OCI-LY7 (cell line): Measurements from ENCODE around the gene ATAD1. TPM values are rescaled to one million over a fixed set of nuclear protein-coding genes. Genes with fewer than 3 reads are reported as not detected.

ENCODE experiments used
- BruUV-seq: library from RNA; stranded (reverse); fragments of 400-500 nt; replicated peaks from 2 replicates; lab custom pipeline; 2021; lab: Mats Ljungman, UMichigan
- CTCF ChIA-PET: fragments of 300-600 bp; sonication (Branson Sonifier 250); formaldehyde crosslinking; loops from one replicate; lab custom pipeline; 2022; ENCODE audit warnings: antibody characterized with exemption; ENCODE audit not compliant: unreplicated experiment; lab: Charles Lee
- POLR2A ChIA-PET: fragments of 300-600 bp; sonication (Branson Sonifier 250); formaldehyde crosslinking; loops from one replicate; lab custom pipeline; 2022; ENCODE audit warnings: antibody characterized with exemption; lab: Charles Lee
- DNase-seq: peaks from one replicate; pipeline ENCODE4 v3.0.0-alpha.2; 2015; ENCODE audit warnings: low spot score
- H2AFZ ChIP-seq: fragments of 200-600 bp; sonication (generic), shearing (Covaris generic); 2 replicates; pipeline ENCODE4 v1.6.1; 2014; ENCODE audit warnings: mild to moderate bottlenecking, antibody characterized with exemption, low read length, moderate library complexity
- H3K27ac ChIP-seq: fragments of 200-600 bp; sonication (generic); 2 replicates; pipeline ENCODE4 v1.5.1; 2014; ENCODE audit warnings: mixed run types, low read depth, mild to moderate bottlenecking, moderate library complexity, low read length, inconsistent platforms; ENCODE audit not compliant: poor library complexity, severe bottlenecking
- H3K36me3 ChIP-seq: fragments of 200-600 bp; sonication (generic); 2 replicates; pipeline ENCODE4 v1.6.1; 2014; ENCODE audit warnings: mild to moderate bottlenecking, antibody characterized with exemption, low read length, moderate library complexity, mixed read lengths; ENCODE audit not compliant: insufficient read depth
- H3K4me1 ChIP-seq: fragments of 200-600 bp; sonication (generic); 2 replicates; pipeline ENCODE4 v1.5.1; 2014; ENCODE audit warnings: mild to moderate bottlenecking, low read length; ENCODE audit not compliant: insufficient read depth, poor library complexity, severe bottlenecking
- H3K4me2 ChIP-seq: fragments of 200-600 bp; sonication (generic); 2 replicates; pipeline ENCODE4 v1.6.1; 2014; ENCODE audit warnings: mild to moderate bottlenecking, low read length
- H3K4me3 ChIP-seq: fragments of 200-600 bp; sonication (generic); 2 replicates; pipeline ENCODE4 v1.5.1; 2014; ENCODE audit warnings: mild to moderate bottlenecking, low read depth, low read length; ENCODE audit not compliant: poor library complexity, severe bottlenecking
- H3K79me2 ChIP-seq: fragments of 200-600 bp; sonication (generic); 2 replicates; pipeline ENCODE4 v1.6.1; 2016; ENCODE audit warnings: low read depth, mild to moderate bottlenecking, low read length, moderate library complexity, mixed read lengths; ENCODE audit not compliant: insufficient read depth
- H3K9me2 ChIP-seq: fragments of 200-600 bp; sonication (generic); 2 replicates; pipeline ENCODE4 v1.6.1; 2016; ENCODE audit warnings: mild to moderate bottlenecking, low read length, mixed read lengths; ENCODE audit not compliant: insufficient read depth
- H3K9me3 ChIP-seq: fragments of 200-600 bp; sonication (generic); 2 replicates; pipeline ENCODE4 v1.6.1; 2014; ENCODE audit warnings: mild to moderate bottlenecking, mixed run types, low read length, mixed read lengths
- H4K20me1 ChIP-seq: fragments of 200-600 bp; sonication (generic); 2 replicates; pipeline ENCODE4 v1.6.1; 2014; ENCODE audit warnings: mild to moderate bottlenecking, antibody characterized with exemption, low read length, moderate library complexity, mixed read lengths; ENCODE audit not compliant: insufficient read depth
- EZH2phosphoT487 ChIP-seq: fragments of 200-600 bp; sonication (generic); IDR thresholded peaks from 2 replicates; pipeline ENCODE4 v1.6.1; 2018; ENCODE audit warnings: low read depth, borderline replicate concordance, mild to moderate bottlenecking, mixed run types, antibody characterized with exemption, low read length, moderate library complexity, mixed read lengths
- intact Hi-C: fragments of 100-400 bp; cut with micrococcal nuclease; formaldehyde crosslinking; loops from one replicate; pipeline ENCODE4 v1.10.0; 2022; ENCODE audit not compliant: unreplicated experiment
- total RNA-seq, 2 experiments: library from RNA; depleted of rRNA in 1 of 2; stranded (reverse); fragments of >200 nt in 1 of 2; shearing (Covaris generic) in 1 of 2; gene quantifications; 2 replicates each; pipeline ENCODE4 v1.2.3, GENCODE V29; 2014 to 2022
- TF ChIP-seq, protein P1 (sequence below): fragments of 200-600 bp; sonication (generic); conservative IDR thresholded peaks from 2 replicates; pipeline ENCODE4 v1.5.1; 2014; ENCODE audit warnings: mild to moderate bottlenecking, antibody characterized with exemption, low read length, moderate library complexity, mixed read lengths

Gene ATAD1
- total RNA-seq, 2 experiments from 2014 or later = 19.6 to 47.7 TPM

DNA sequence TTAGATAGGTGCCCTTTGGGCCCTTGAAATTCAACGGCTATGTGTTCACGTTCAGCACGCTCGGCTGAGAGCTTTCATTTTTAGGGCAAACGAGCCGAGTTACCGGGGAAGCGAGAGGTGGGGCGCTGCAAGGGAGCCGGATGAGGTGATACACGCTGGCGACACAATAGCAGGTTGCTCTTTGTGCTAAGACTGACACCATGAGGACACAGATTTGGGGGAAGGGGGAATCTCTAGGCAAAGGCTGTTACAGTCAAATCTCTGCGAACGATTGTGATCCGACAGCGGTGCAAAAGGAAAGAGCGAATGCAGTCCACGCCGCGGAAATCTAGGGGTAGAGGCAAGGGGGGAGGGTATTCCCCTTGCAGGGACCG is 44.6 kb upstream of the ATAD1 start:
- TF ChIP-seq, protein P1, sequence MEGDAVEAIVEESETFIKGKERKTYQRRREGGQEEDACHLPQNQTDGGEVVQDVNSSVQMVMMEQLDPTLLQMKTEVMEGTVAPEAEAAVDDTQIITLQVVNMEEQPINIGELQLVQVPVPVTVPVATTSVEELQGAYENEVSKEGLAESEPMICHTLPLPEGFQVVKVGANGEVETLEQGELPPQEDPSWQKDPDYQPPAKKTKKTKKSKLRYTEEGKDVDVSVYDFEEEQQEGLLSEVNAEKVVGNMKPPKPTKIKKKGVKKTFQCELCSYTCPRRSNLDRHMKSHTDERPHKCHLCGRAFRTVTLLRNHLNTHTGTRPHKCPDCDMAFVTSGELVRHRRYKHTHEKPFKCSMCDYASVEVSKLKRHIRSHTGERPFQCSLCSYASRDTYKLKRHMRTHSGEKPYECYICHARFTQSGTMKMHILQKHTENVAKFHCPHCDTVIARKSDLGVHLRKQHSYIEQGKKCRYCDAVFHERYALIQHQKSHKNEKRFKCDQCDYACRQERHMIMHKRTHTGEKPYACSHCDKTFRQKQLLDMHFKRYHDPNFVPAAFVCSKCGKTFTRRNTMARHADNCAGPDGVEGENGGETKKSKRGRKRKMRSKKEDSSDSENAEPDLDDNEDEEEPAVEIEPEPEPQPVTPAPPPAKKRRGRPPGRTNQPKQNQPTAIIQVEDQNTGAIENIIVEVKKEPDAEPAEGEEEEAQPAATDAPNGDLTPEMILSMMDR = peak; percentile 30
- TF ChIP-seq EZH2phosphoT487 = no peak
- Histone ChIP-seq H3K36me3 (peaks cover 35% of the 10 kb centered on the region), H3K79me2 (peaks cover 62% of the 10 kb centered on the region), H3K9me3 (no peaks in the 10 kb centered on the region), H3K4me3 (peak overlapping the region; percentile 96), H3K9me2 (no peaks in the 10 kb centered on the region), H3K4me1 (peaks cover 19% of the 10 kb centered on the region), H3K4me2 (peak overlapping the region; percentile 89), H3K27ac (peak overlapping the region; percentile 94), H4K20me1 (peaks cover 33% of the 10 kb centered on the region), H2AFZ (peak overlapping the region; percentile 18; the same call in 1 of the 2 replicates)
- ChIA-PET CTCF (interaction anchor here (1.0 to 3.2 kb wide), 4 partner anchors 217 to 525 kb away, joined by 3 to 36 read pairs (median 10); no protein-coding TSS in a partner anchor), POLR2A (interaction anchor here (0.8 to 6.9 kb wide), 31 partner anchors 9 to 530 kb away, joined by 3 to 134 read pairs (median 4); partner anchors contain the start of gene ATAD1)
- no peak for DNase-seq
- intact Hi-C loops = loop anchor here (1.0 to 5.0 kb wide), 11 partner anchors 44 to 1136 kb away; partner anchors contain the start of genes ATAD1 and STAMBPL1
- BruUV-seq = no TSS peak

DNA sequence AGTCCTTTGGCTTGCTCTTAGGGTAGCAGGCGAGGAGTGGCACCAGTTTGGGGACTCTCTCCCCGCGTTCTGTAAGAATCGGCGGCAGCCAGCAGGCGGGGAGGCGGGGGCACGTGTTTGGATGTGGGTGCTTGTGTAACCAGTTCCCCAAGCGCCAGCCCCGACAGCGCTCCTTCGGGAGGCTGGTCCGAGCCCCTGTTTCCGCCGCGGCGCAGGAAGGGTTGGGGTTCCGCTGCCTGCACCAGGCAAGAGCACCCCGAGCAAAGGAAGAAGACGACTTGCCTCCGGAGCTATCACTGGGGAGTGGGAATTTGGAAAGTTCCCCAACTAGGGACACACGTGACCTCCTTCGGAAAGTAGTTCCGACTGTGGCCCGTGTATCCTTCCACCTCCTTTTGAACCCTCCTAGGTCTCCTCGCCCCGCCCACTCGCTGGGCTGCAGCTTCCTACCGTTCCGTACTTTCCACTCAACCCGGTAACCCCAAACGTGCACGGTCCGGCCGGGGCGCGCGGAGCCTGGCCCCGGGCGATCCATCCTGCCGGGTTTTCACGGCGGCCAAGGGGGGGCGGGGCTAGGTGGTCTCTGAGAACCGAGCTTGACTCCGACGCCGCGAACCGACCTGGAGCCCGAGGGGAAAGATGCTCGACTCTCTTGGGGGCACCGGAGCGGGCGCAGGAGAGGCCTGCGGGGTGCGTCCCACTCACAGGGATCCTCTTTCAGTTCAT is 44.1 kb upstream of the ATAD1 start:
- peaks cover 19% of the 10 kb centered on the region for H3K4me1 ChIP-seq
- peak; percentile 99 for DNase-seq
- peaks cover 29% of the 10 kb centered on the region for H3K36me3 ChIP-seq
- peak overlapping the region; percentile 96 for H3K4me3 ChIP-seq
- BruUV-seq = no TSS peak
- TF ChIP-seq, protein P1 = no peak; the same call in 1 of the 2 replicates
- ChIA-PET POLR2A (interaction anchor here (0.8 to 6.9 kb wide), 33 partner anchors 10 to 1027 kb away, joined by 3 to 134 read pairs (median 4); partner anchors contain the start of gene ATAD1), CTCF (interaction anchor here (0.5 to 3.2 kb wide), 6 partner anchors 217 to 691 kb away, joined by 3 to 36 read pairs (median 6); no protein-coding TSS in a partner anchor)
- no peaks in the 10 kb centered on the region for H3K9me3 ChIP-seq
- no peaks in the 10 kb centered on the region for H3K9me2 ChIP-seq
- H3K79me2 ChIP-seq = peaks cover 56% of the 10 kb centered on the region
- peak overlapping the region; percentile 89 for H3K4me2 ChIP-seq
- H2AFZ ChIP-seq = peak overlapping the region; percentile 64; the same call in 1 of the 2 replicates
- intact Hi-C loops = loop anchor here (1.0 to 5.0 kb wide), 11 partner anchors 44 to 1137 kb away; partner anchors contain the start of genes ATAD1 and STAMBPL1
- peak overlapping the region; percentile 94 for H3K27ac ChIP-seq
- peaks cover 28% of the 10 kb centered on the region for H4K20me1 ChIP-seq
